Measurements from ENCODE around the gene SLC9A3.

The SLC9A3 gene

DNA sequence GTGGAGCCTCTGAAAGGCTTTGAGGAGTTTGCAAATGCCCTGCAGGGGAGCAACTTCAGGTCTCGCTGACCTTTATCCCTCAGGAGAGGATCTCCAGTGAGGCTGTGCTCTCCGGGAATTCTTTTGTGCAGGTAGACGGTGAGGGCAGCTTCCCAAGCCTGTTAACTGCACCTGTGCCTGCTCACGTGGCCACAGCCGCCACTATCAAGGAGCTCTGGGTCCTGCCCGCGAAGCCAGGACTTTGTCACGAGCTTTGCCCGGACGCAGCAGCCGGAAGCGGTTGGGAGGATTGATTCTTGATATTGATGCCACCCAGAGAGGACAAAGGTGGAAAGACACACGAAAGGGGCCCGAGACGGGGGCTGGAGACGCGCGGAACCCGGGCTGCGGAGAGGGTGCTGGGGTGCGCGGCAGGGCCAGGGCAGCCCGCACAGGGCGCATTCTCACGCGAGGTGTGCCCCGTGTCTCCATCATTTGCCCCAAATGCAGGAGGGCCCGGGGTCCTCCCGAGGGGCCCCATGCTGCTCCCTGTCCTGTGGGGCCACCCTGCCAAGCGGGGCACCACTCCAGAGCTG is 18.2 kb downstream of the SLC9A3 start:
- no peaks in the 10 kb centered on the region for H3K4me1 ChIP-seq (ENCODE audit: low read length)

GRCh38 chr5:504326-505154 is 19.7 kb downstream of the SLC9A3 start:
- TF ChIP-seq, protein P1, sequence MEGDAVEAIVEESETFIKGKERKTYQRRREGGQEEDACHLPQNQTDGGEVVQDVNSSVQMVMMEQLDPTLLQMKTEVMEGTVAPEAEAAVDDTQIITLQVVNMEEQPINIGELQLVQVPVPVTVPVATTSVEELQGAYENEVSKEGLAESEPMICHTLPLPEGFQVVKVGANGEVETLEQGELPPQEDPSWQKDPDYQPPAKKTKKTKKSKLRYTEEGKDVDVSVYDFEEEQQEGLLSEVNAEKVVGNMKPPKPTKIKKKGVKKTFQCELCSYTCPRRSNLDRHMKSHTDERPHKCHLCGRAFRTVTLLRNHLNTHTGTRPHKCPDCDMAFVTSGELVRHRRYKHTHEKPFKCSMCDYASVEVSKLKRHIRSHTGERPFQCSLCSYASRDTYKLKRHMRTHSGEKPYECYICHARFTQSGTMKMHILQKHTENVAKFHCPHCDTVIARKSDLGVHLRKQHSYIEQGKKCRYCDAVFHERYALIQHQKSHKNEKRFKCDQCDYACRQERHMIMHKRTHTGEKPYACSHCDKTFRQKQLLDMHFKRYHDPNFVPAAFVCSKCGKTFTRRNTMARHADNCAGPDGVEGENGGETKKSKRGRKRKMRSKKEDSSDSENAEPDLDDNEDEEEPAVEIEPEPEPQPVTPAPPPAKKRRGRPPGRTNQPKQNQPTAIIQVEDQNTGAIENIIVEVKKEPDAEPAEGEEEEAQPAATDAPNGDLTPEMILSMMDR (IDR thresholded peaks at IDR 0.05; ENCODE audit: low read depth, low read length), result no peak
- TF ChIP-seq EZH2phosphoT487 (IDR thresholded peaks at IDR 0.05; ENCODE audit: low read depth), result no peak
- no peak overlapping the region for H2AFZ ChIP-seq (ENCODE audit: low read depth, low read length)
- H3K27me3 ChIP-seq (ENCODE audit: low read depth, low read length), result no peaks in the 10 kb centered on the region
- H3K79me2 ChIP-seq (ENCODE audit: low read length), result no peaks in the 10 kb centered on the region
- no peaks in the 10 kb centered on the region for H3K36me3 ChIP-seq (replicated peaks; ENCODE audit: low read depth, low read length)
- H3K27ac ChIP-seq (ENCODE audit: low read length), result no peak overlapping the region
- H3K9ac ChIP-seq (ENCODE audit: low read length), result no peak overlapping the region
- no peak overlapping the region for H3K4me3 ChIP-seq (ENCODE audit: low read length)
- no peaks in the 10 kb centered on the region for H4K20me1 ChIP-seq (ENCODE audit: insufficient read depth, low read length)
- no peaks in the 10 kb centered on the region for H3K4me1 ChIP-seq (ENCODE audit: low read length)
- H3K9me3 ChIP-seq (ENCODE audit: insufficient read depth, low read length), result no peaks in the 10 kb centered on the region
- no peak overlapping the region for H3K4me2 ChIP-seq (ENCODE audit: low read length)

More for the DNA sequence above, 18.2 kb downstream of the SLC9A3 start:
- no peak for TF ChIP-seq EZH2phosphoT487 (IDR thresholded peaks at IDR 0.05; ENCODE audit: low read depth)
- TF ChIP-seq, protein P1 (IDR thresholded peaks at IDR 0.05; ENCODE audit: low read depth, low read length), result no peak
- no peaks in the 10 kb centered on the region for H3K36me3 ChIP-seq (replicated peaks; ENCODE audit: low read depth, low read length)
- no peak overlapping the region for H3K27ac ChIP-seq (ENCODE audit: low read length)
- no peak overlapping the region for H2AFZ ChIP-seq (ENCODE audit: low read depth, low read length)
- no peaks in the 10 kb centered on the region for H3K79me2 ChIP-seq (ENCODE audit: low read length)
- H3K9ac ChIP-seq (ENCODE audit: low read length), result no peak overlapping the region
- no peaks in the 10 kb centered on the region for H3K27me3 ChIP-seq (ENCODE audit: low read depth, low read length)
- no peak overlapping the region for H3K4me2 ChIP-seq (ENCODE audit: low read length)
- no peak overlapping the region for H3K4me3 ChIP-seq (ENCODE audit: low read length)
- H3K9me3 ChIP-seq (ENCODE audit: insufficient read depth, low read length), result no peaks in the 10 kb centered on the region
- H4K20me1 ChIP-seq (ENCODE audit: insufficient read depth, low read length), result no peaks in the 10 kb centered on the region

DNA sequence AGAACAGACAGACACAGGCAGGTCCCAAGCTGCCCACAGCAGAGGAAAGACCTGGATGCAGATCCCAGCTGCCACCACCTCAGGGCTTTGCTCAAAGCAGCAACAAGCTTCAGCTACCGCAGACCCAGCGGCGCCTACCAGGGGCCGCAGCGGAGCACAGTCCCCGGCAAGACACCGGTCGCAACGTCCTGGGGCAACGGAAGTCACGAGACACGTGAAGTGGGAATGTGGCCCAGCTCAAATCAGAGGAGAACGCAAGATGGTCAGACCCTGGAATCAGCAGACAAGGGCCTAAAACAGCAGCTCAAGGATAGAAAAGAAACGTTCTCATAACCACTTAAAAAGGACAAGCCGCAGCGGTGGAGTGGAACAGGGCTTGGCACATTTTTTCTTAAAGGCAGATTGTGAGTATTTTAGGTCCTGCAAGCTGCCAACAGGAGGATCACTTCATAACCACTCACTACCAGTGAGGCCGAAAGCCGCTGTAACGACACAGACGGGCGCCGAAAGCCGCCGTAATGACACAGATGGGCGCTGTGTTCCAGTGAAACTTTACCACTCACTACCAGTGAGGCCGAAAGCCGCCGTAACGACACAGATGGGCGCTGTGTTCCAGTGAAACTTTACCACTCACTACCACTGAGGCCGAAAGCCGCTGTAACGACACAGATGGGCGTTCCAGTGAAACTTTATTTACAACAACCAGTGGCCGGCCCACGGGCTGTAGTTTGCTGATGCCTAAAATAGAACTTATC is 21.7 kb downstream of the SLC9A3 start:
- H2AFZ ChIP-seq (ENCODE audit: low read depth, low read length), result no peak overlapping the region
- no peak overlapping the region for H3K27ac ChIP-seq (ENCODE audit: low read length)
- no peak overlapping the region for H3K4me2 ChIP-seq (ENCODE audit: low read length)
- no peaks in the 10 kb centered on the region for H4K20me1 ChIP-seq (ENCODE audit: insufficient read depth, low read length)
- TF ChIP-seq EZH2phosphoT487 (IDR thresholded peaks at IDR 0.05; ENCODE audit: low read depth), result no peak
- H3K27me3 ChIP-seq (ENCODE audit: low read depth, low read length), result no peaks in the 10 kb centered on the region
- H3K36me3 ChIP-seq (replicated peaks; ENCODE audit: low read depth, low read length), result no peaks in the 10 kb centered on the region
- H3K4me1 ChIP-seq (ENCODE audit: low read length), result no peaks in the 10 kb centered on the region
- no peaks in the 10 kb centered on the region for H3K9me3 ChIP-seq (ENCODE audit: insufficient read depth, low read length)
- H3K4me3 ChIP-seq (ENCODE audit: low read length), result no peak overlapping the region
- no peak overlapping the region for H3K9ac ChIP-seq (ENCODE audit: low read length)
- H3K79me2 ChIP-seq (ENCODE audit: low read length), result no peaks in the 10 kb centered on the region

DNA sequence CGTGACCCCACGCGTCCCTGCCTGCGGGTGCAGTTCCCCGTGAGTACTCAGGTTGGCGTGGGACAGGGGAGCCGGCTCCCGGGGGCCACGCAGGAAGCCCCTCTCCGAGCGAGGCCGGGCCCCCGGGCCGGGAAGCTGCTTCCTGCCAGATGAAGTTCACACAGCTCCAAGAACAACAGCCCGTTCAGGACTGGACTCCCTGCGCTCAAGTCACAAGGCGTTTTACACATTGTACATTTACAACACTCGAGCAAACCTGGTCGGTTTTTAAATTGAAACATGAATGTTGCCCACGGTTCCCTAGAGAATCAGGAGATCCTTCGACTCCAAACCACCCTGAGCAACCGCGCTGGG is 22.4 kb downstream of the SLC9A3 start:
- TF ChIP-seq, protein P1 (IDR thresholded peaks at IDR 0.05; ENCODE audit: low read depth, low read length), result no peak
- TF ChIP-seq EZH2phosphoT487 (IDR thresholded peaks at IDR 0.05; ENCODE audit: low read depth), result no peak
- Histone ChIP-seq H4K20me1 (ENCODE audit: insufficient read depth, low read length) (no peaks in the 10 kb centered on the region), H3K79me2 (ENCODE audit: low read length) (no peaks in the 10 kb centered on the region), H3K4me3 (ENCODE audit: low read length) (no peak overlapping the region), H3K4me2 (ENCODE audit: low read length) (no peak overlapping the region), H3K9ac (ENCODE audit: low read length) (no peak overlapping the region), H2AFZ (ENCODE audit: low read depth, low read length) (no peak overlapping the region), H3K4me1 (ENCODE audit: low read length) (no peaks in the 10 kb centered on the region), H3K36me3 (replicated peaks; ENCODE audit: low read depth, low read length) (no peaks in the 10 kb centered on the region), H3K9me3 (ENCODE audit: insufficient read depth, low read length) (no peaks in the 10 kb centered on the region), H3K27me3 (ENCODE audit: low read depth, low read length) (no peaks in the 10 kb centered on the region), H3K27ac (ENCODE audit: low read length) (no peak overlapping the region)
